Activated CD4-positive, alpha-beta T cell treated with anti-CD3 and anti-CD28 coated beads, Interleukin-2, amount 50 U/mL, for 16 hours (primary cell): ENCODE results near the gene PIK3R2.
A peak's percentile ranks its signal among the peaks of the same experiment; 100 is the strongest.
"Not testable (repeated sequence)": the region's sequence is repeated elsewhere in the genome, so short reads cannot be mapped to it uniquely, and the experiment has no call there.

Experiments used
- DNase-seq: peaks from one replicate; pipeline ENCODE4 v3.0.0-alpha.2; 2020

PIK3R2 gene

GRCh38 chr19:18152817-18153555 is at the start of gene PIK3R2:
PIK3R2 (plus strand) TSS chr19:18153163; CDS start chr19:18155880, 2,717 bp downstream.
- peak; percentile 100 for DNase-seq

- no peak for DNase-seq
Observed at GRCh38 chr19:18104793-18105131, 48.2 kb upstream of the PIK3R2 start.

GRCh38 chr19:18105259-18105658 is 47.7 kb upstream of the PIK3R2 start:
- not testable (repeated sequence) for DNase-seq

- DNase-seq = no peak
Observed at GRCh38 chr19:18107235-18107634, 45.7 kb upstream of the PIK3R2 start.

- DNase-seq = no peak
Observed at GRCh38 chr19:18108897-18109296, 44.1 kb upstream of the PIK3R2 start.

GRCh38 chr19:18109341-18109732 is 43.6 kb upstream of the PIK3R2 start:
- no peak for DNase-seq

DNA sequence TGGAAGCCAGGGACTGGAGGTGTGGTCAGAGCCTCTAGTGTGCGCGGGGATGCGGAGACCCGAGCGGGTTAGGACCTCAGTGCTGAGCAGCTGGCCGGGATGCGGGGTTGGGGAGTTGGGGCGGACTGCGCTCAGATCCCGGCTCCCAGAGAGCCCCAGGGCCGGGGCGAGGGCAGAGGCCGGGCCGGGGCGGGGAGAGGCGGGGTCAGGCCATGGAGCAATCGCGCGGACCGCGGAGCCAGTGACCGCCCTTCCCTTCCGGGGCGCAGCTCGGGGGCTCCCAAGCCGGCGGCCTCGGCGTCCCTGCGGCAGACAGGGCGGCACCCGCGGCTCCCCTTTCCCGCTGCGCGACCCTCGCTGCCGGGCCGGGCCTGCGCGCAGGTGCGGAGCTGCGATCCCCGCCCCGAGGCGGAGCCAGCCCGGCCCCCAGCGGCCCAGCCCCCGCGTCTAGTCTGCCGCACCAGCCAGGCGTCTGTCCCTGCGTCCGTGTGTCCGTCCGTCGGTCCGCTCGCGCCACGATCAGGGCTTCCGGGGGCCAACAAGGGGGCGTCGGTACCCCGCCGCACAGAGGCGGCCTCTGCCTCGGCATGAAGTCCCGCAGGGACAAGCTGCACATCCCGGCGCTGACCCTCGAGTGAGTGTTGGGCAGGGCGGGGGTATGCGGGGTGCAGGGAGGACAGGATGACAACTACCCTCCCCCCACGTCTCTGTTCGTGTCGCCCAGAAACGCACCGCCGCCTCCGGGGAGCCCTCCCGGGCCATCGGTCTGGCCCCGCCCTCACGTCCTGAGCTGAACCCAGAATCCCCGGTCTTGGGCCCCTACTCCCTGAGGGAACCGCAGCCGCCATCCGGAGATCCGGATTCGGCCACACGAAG is 43.0 kb upstream of the PIK3R2 start:
- DNase-seq = no peak

GRCh38 chr19:18110609-18111232 is 42.2 kb upstream of the PIK3R2 start:
- DNase-seq = no peak

- peak; percentile 80 for DNase-seq
Observed at GRCh38 chr19:18112989-18113478, 39.9 kb upstream of the PIK3R2 start.

GRCh38 chr19:18113827-18114226 is 39.1 kb upstream of the PIK3R2 start:
- DNase-seq = no peak

DNA sequence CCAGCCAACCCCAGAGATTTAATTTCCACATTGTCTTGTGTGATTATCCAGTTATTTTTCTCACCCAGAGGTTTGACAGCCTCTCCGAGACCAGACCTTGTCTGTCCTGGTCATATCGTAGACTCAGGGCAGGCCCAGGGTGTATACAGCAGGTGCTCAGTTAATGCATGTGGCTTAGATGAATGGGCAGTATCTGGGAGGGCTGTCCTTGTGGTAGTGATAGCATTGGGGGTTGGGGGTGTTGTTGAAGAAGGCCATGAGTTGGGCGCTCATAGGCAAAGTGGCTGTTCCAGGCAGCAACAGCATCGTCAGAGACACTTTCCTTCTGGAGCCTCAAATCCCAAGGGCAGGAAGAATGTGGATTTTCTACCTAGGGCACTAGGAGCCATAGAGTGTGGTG is 38.5 kb upstream of the PIK3R2 start:
- DNase-seq = no peak

- DNase-seq = no peak
Observed at GRCh38 chr19:18117364-18117691, 35.6 kb upstream of the PIK3R2 start.

DNA sequence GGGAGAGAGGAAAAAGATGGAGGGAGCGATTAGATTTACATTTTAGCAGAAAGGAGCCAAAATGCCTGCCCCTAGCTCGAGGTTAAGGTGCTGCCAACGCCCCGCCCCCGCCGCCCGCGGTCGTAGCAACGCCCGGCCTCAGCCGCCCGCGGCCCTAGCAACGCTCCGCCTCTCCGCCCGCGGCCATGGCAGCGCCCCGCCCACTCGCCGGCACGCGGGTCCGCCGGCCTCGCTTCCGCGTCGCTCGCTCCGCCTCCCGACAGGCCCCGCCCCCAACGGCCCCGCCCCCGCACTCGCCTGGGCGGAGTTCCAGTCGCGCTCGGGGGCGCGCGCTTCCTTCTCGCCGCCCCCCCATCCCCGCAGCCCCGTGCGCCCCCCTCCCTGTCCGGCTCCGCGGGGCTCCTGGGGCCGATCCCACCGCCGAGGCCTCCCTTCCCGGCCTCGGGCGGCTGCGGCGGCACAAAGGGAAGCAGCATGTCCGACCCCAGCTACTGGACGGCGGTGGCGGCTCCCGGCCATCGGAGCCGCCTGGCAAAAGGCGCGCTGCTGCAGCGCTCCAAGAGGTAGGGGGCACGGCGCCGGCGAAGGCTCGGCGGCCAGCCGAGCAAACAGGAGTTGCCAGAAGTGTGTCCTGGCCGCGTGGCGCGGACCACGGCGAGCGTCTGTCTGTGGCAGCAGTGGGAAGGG is 35.1 kb upstream of the PIK3R2 start:
- peak; percentile 96 for DNase-seq

DNA sequence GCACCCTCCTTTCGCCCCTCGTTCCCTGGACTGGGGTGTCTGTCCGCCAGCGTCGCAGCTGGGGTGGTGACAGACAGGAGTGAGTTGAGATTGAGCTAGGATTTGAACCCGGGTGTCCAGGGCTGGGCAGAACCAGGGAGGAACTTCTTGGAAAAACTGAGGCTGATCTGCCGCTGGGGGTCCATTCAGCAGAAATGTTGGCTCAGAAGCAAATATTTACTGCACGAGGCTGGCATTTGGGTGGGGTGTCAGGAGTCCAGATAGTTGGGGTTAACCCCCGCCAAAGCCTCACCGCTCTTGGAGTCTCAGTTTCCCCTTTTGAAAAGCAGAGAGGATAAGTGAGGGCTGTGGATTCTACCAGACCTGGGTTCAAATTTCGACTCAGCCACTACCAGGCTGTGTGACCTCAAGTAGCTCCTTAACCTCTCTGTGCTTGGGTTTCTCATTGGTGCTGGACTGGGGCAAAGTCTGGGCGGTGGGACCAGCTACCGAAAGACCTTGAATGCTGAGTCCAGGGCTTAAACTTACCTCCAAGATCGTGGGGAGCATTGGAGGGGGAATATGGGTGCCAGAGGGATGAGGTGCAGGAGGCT is 34.4 kb upstream of the PIK3R2 start:
- DNase-seq = no peak

- DNase-seq = peak; percentile 58
Observed at GRCh38 chr19:18119013-18119716, 33.8 kb upstream of the PIK3R2 start.

GRCh38 chr19:18119717-18120105 is 33.3 kb upstream of the PIK3R2 start:
- DNase-seq = peak; percentile 60

GRCh38 chr19:18120127-18120526 is 32.8 kb upstream of the PIK3R2 start:
- DNase-seq = no peak

- no peak for DNase-seq
Observed at GRCh38 chr19:18121166-18121565, 31.8 kb upstream of the PIK3R2 start.

- no peak for DNase-seq
Observed at GRCh38 chr19:18122424-18122823, 30.5 kb upstream of the PIK3R2 start.

GRCh38 chr19:18122860-18123795 is 29.8 kb upstream of the PIK3R2 start:
- DNase-seq = no peak

DNA sequence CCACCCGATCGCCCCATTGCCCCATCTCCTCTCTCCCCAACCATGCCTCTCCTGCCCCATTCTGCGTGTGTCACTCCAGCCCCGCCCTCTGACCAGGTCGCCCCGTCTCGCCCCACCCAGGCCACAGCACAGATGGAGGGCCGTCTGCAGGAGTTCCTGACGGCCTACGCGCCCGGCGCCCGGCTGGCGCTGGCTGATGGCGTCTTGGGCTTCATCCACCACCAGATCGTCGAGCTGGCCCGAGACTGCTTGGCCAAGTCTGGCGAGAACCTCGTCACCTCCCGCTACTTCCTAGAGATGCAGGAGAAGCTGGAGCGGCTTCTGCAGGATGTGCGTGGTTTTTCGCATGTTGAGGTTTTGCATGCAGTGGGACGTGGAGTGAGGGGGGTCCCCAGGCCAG is 29.1 kb upstream of the PIK3R2 start:
- no peak for DNase-seq
